ENCODE data around the gene ERF.

DNA sequence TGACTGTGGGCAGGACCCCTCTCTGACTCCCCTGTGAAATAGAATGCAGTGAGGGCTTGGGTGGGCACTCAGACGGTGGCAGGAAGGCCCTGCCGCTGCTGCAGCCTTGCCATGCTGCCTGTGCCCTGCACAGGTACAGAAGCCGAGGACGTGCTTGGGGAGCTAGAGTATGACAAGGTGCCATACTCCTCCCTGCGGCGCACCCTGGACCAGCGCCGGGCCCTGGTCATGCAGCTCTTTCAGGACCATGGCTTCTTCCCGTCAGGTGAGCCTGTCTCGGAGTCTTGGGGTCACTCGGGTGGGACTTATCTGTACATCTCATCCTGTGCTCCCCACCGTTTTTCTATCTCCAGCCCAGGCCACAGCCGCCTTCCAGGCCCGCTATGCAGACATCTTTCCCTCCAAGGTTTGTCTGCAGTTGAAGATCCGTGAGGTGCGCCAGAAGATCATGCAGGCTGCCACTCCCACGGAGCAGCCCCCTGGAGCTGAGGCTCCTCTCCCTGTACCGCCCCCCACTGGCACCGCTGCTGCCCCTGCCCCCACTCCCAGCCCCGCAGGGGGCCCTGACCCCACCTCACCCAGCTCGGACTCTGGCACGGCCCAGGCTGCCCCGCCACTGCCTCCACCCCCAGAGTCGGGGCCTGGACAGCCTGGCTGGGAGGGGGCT, 39.7 kb upstream of the ERF start:
- TF ChIP-seq GABPA (IDR thresholded peaks at IDR 0.05; ENCODE audit: low read depth) = no peak
- no peak for TF ChIP-seq EZH2 (IDR thresholded peaks at IDR 0.05; ENCODE audit: borderline replicate concordance, control insufficient read depth, low read depth, low read length)
- TF ChIP-seq, protein P1, sequence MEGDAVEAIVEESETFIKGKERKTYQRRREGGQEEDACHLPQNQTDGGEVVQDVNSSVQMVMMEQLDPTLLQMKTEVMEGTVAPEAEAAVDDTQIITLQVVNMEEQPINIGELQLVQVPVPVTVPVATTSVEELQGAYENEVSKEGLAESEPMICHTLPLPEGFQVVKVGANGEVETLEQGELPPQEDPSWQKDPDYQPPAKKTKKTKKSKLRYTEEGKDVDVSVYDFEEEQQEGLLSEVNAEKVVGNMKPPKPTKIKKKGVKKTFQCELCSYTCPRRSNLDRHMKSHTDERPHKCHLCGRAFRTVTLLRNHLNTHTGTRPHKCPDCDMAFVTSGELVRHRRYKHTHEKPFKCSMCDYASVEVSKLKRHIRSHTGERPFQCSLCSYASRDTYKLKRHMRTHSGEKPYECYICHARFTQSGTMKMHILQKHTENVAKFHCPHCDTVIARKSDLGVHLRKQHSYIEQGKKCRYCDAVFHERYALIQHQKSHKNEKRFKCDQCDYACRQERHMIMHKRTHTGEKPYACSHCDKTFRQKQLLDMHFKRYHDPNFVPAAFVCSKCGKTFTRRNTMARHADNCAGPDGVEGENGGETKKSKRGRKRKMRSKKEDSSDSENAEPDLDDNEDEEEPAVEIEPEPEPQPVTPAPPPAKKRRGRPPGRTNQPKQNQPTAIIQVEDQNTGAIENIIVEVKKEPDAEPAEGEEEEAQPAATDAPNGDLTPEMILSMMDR (IDR thresholded peaks at IDR 0.05 in 2 of 3, conservative IDR thresholded peaks at IDR 0.05 in 1 of 3; ENCODE audit: control insufficient read depth in 2 of 3, extremely low read depth in 1 of 3, insufficient read depth in 1 of 3, low read depth in 3 of 3, low read length in 3 of 3) = no peak
- no peak for TF ChIP-seq RCOR1 (conservative IDR thresholded peaks at IDR 0.05; ENCODE audit: low read depth, low read length)
- TF ChIP-seq, protein P2, sequence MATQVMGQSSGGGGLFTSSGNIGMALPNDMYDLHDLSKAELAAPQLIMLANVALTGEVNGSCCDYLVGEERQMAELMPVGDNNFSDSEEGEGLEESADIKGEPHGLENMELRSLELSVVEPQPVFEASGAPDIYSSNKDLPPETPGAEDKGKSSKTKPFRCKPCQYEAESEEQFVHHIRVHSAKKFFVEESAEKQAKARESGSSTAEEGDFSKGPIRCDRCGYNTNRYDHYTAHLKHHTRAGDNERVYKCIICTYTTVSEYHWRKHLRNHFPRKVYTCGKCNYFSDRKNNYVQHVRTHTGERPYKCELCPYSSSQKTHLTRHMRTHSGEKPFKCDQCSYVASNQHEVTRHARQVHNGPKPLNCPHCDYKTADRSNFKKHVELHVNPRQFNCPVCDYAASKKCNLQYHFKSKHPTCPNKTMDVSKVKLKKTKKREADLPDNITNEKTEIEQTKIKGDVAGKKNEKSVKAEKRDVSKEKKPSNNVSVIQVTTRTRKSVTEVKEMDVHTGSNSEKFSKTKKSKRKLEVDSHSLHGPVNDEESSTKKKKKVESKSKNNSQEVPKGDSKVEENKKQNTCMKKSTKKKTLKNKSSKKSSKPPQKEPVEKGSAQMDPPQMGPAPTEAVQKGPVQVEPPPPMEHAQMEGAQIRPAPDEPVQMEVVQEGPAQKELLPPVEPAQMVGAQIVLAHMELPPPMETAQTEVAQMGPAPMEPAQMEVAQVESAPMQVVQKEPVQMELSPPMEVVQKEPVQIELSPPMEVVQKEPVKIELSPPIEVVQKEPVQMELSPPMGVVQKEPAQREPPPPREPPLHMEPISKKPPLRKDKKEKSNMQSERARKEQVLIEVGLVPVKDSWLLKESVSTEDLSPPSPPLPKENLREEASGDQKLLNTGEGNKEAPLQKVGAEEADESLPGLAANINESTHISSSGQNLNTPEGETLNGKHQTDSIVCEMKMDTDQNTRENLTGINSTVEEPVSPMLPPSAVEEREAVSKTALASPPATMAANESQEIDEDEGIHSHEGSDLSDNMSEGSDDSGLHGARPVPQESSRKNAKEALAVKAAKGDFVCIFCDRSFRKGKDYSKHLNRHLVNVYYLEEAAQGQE (IDR thresholded peaks at IDR 0.05; ENCODE audit: low read depth, low read length) = no peak
- TF ChIP-seq, protein P3, sequence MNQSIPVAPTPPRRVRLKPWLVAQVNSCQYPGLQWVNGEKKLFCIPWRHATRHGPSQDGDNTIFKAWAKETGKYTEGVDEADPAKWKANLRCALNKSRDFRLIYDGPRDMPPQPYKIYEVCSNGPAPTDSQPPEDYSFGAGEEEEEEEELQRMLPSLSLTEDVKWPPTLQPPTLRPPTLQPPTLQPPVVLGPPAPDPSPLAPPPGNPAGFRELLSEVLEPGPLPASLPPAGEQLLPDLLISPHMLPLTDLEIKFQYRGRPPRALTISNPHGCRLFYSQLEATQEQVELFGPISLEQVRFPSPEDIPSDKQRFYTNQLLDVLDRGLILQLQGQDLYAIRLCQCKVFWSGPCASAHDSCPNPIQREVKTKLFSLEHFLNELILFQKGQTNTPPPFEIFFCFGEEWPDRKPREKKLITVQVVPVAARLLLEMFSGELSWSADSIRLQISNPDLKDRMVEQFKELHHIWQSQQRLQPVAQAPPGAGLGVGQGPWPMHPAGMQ (IDR thresholded peaks at IDR 0.05; ENCODE audit: borderline replicate concordance) = no peak
- no peak for TF ChIP-seq TAF1 (IDR thresholded peaks at IDR 0.05; ENCODE audit: borderline replicate concordance, low read depth, low read length)
- no peak for TF ChIP-seq POU2F2 (IDR thresholded peaks at IDR 0.05; ENCODE audit: borderline replicate concordance, low read depth, low read length)
- TF ChIP-seq, protein P4, sequence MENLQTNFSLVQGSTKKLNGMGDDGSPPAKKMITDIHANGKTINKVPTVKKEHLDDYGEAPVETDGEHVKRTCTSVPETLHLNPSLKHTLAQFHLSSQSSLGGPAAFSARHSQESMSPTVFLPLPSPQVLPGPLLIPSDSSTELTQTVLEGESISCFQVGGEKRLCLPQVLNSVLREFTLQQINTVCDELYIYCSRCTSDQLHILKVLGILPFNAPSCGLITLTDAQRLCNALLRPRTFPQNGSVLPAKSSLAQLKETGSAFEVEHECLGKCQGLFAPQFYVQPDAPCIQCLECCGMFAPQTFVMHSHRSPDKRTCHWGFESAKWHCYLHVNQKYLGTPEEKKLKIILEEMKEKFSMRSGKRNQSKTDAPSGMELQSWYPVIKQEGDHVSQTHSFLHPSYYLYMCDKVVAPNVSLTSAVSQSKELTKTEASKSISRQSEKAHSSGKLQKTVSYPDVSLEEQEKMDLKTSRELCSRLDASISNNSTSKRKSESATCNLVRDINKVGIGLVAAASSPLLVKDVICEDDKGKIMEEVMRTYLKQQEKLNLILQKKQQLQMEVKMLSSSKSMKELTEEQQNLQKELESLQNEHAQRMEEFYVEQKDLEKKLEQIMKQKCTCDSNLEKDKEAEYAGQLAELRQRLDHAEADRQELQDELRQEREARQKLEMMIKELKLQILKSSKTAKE (IDR thresholded peaks at IDR 0.05; ENCODE audit: low read depth, poor library complexity, severe bottlenecking) = no peak
- TF ChIP-seq POLR2AphosphoS5 (IDR thresholded peaks at IDR 0.05; ENCODE audit: low read length) = no peak
- TF ChIP-seq, protein P5, sequence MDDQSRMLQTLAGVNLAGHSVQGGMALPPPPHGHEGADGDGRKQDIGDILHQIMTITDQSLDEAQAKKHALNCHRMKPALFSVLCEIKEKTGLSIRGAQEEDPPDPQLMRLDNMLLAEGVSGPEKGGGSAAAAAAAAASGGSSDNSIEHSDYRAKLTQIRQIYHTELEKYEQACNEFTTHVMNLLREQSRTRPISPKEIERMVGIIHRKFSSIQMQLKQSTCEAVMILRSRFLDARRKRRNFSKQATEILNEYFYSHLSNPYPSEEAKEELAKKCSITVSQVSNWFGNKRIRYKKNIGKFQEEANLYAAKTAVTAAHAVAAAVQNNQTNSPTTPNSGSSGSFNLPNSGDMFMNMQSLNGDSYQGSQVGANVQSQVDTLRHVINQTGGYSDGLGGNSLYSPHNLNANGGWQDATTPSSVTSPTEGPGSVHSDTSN (IDR thresholded peaks at IDR 0.05; ENCODE audit: insufficient replicate concordance, low read depth, low read length) = no peak
